Stimulated activated CD8-positive, alpha-beta memory T cell treated with anti-CD3 and anti-CD28 coated beads, Interleukin-12 subunit alpha, Interleukin-12 subunit beta, amount 100 ng/mL, for 24 hours (primary cell): ENCODE results near the gene OPRM1.
"Not testable (repeated sequence)": the region's sequence is repeated elsewhere in the genome, so short reads cannot be mapped to it uniquely, and the experiment has no call there.

Experiments
- DNase-seq: peaks from one replicate; pipeline ENCODE4 v3.0.0-alpha.2; 2020; ENCODE audit errors: extremely low read depth

Gene OPRM1

DNA sequence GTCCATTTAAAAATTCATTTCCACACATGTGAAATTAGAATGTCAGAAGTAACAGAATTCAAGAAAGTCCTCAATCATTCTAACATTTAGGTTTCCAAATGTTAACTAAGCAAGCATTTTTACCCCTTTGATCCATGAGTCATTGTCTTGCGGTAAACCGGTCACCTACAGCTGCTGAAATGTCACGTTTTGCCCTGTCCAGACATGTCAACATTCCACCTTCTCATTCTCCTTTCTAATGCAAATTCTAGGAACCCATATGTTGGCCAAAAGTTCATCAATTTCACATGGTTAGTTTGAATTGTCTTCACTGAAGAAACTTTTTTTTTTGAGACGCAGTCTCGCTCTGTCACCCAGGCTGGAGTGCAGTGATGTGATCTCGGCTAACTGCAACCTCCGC, 200.4 kb downstream of the OPRM1 start:
- DNase-seq, result no peak

DNA sequence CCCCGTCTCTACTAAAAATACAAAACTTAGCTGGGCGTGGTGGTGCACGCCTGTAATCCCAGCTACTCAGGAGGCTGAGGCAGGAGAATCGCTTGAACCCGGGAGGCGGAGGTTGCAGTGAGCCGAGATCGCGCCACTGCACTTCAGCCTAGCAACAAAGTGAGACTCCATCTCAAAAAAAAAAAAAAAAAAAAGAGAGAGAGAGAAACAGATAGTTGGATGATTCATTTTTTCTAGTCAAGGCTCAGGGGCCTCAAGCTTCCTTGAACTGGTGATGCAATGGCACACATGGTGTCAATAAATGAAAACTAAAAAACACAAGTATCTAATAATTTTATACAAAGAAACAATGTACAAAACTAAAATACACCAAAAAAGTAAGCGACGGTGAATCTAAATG, 202.0 kb downstream of the OPRM1 start:
- not testable (repeated sequence) for DNase-seq

DNA sequence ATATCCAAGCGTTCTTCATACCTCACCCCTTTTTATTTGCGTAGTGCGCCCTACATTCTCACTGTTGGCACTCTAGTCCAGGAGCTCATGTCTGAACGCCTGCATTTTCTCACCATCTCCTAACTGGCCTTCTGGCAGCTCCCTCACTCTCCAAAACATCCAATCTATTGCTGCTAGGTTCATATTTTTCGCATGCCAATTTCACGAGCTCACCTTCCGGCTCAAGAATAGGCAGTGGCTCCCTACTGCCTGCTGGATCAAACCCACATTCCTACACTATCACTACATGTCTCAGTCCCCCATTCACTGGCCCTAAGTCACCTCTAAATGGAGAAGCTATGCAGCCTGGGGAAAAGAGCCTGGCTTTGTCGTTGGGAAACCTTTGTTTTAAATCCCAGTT, 202.5 kb downstream of the OPRM1 start:
- DNase-seq, result no peak

GRCh38 chr6:154242617-154243357, 203.7 kb downstream of the OPRM1 start:
- DNase-seq, result no peak

GRCh38 chr6:154243793-154244750, 205.0 kb downstream of the OPRM1 start:
- no peak for DNase-seq

DNA sequence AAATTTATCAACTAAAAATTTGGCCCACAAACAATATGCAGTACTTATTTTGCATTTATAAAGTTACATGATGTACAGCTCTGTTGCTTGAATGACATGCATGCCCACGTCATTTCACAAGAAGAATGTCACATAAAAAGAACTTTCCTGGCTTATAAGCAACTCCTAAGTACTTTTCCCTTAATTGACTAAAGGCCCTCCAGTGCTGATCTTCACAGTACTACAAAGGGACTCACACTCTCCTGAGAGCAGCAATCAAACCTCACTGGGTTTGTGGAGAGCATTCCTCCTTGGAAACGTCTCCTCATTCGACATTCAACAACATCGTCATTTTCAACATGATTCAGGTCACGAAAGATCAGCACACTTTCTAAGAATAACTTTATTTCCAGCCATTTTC, 206.5 kb downstream of the OPRM1 start:
- no peak for DNase-seq

- no peak for DNase-seq
Observed at GRCh38 chr6:154246723-154247118, 207.7 kb downstream of the OPRM1 start.

DNA sequence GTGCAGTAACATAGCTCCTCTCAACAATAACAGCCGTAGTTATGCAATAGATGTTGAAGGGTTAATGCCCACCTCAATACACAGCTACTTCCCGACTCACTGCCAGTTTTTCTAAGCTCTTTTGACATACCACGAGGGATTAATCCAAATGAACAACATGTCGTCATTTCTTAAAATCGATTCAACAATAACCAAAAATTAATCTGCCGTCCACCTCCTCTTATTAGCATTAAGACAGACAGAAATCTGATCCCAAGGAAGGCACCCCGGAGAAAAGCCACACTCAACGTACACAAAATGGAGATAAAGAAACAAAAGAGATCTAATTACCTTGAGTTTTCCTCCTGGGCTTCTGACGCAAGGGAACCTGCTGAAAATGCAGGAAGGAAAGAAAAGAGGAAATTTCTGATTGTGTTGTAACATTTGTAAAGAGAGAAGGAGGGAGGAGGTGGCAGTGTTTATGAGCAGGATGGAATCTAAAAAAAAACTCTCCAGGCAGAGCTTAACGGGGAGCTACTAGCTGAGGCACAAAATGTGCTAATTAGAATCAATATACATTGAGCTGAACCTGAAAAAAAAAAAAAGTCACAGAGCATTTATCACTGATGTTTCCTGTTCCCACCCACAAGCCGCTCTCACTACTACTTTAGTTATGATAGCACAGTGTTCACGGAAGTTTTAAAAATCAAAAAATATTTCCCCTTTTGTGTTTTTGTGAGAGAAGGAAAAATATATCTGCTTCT, 208.2 kb downstream of the OPRM1 start:
- DNase-seq, result no peak

- no peak for DNase-seq
Observed at GRCh38 chr6:154249499-154250298, 210.7 kb downstream of the OPRM1 start.

DNA sequence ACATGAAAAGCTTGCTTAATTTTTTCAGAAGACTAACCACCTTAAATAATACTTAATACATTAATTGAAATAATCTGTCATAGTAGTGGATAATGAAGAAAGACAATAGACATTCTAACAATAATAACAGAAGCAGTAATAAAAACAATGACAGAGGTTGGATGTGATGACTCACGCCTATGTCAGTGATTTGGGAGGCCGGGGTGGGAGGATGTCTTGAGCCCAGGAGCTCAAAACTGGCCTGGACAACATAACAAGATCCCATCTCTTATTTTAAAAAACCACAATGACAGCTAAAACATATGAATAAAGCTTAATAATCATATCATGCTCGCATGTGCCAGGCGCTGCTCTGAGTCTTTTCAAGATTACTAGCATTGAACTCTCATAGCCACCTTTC, 212.1 kb downstream of the OPRM1 start:
- DNase-seq, result no peak

GRCh38 chr6:154252678-154253077, 213.6 kb downstream of the OPRM1 start:
- DNase-seq, result no peak

- no peak for DNase-seq
Observed at GRCh38 chr6:154257067-154257466, 218.0 kb downstream of the OPRM1 start.

- DNase-seq, result no peak
Observed at GRCh38 chr6:154258064-154258757, 219.2 kb downstream of the OPRM1 start.

DNA sequence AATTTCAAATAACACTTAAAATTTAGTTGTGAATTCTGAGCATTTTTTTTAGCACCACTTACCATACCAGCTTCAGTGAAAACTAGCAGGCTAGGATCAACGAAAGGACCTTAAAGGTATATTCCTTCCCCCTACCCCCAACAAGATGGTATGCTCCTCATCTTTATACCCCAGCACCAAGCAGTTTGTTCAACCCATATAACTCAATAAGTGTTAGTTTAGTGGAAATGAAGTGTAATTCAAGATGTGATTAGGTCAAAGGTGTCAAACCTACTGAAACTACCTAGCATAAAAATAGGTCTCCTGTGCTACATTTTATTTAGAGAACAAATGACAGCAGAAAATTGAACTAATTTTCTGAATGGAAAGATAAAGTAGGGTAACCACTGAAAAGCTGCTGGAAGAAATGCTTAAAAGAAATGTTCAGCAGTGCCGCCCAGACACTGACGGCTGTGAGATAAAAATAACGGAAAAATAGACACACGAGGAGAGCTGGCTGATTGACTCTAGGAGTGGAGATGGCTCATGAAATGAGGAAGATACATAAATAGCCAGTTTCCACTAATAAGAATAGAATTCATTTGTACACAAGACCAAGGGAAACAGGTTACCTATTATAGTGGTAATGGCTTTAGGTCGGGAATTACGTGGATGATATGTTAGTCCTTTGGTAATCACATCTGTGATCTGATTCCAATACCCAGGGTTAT, 222.8 kb downstream of the OPRM1 start:
- no peak for DNase-seq

DNA sequence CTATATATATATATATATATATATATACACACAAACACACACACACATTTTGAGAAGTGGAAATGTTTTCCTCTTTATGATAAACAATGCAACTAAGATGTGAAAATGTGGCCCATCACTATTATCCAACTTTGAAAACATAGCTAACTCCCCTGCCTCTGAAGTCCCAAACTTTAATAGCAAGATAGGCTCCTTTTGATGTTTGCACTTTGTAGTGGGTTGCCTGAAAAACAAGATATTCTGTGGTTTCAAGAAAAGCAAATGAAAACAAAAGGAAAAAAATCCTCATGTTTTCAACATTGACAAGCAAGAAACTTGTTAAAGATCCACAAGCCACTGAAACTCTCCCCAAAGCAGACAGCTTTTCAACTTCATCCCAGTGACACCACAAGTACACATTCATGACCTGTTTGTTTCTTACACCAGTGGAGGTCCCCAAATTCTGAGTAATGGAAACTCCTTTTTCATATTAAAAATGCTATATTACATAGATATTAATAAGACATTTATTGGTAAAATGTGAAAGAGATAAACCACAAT, 227.6 kb downstream of the OPRM1 start:
- no peak for DNase-seq

GRCh38 chr6:154267508-154268106, 228.6 kb downstream of the OPRM1 start:
- no peak for DNase-seq

- DNase-seq, result no peak
Observed at GRCh38 chr6:154268486-154268885, 229.4 kb downstream of the OPRM1 start.

DNA sequence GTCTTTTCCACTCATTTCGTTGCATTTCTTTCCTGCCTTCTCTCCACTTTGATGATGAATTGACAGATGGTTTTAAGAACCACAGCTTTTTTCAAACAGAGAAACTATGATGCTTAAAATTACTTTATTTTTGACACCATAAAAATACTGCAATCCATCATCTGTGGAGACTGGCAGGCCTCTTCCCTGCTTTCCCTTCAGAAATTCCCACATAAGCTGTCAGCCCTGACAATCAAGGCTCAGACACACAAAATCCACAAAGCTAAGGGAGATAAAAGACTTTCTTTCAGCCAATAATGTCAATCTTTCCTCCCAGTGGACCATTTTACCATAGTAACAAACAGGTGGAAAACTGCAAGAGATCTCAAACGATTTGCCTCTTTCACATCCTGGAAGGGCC, 235.1 kb downstream of the OPRM1 start:
- no peak for DNase-seq

- no peak for DNase-seq
Observed at GRCh38 chr6:154276810-154277628, 238.0 kb downstream of the OPRM1 start.
